Lower lobe of right lung (tissue), 2 donors: ENCODE results near the gene EPX. TPM values are rescaled to one million over a fixed set of nuclear protein-coding genes. Genes with fewer than 3 reads are reported as not detected.
A peak's percentile ranks its signal among the peaks of the same experiment; 100 is the strongest.

Experiments
- ATAC-seq, 2 donors: fragments of 200-7000 bp; cut with Tn5 transposase; one replicate each; pipeline ENCODE4 v1.9.1; 2020 to 2022; ENCODE audit warnings: mild to moderate bottlenecking in 2 of 2, moderate library complexity in 2 of 2
- DNase-seq: peaks from one replicate; pipeline ENCODE4 v3.0.0-alpha.2; 2020
- H3K27ac ChIP-seq: fragments of 200-600 bp; one replicate; pipeline ENCODE4 v1.8.0; 2022
- H3K27me3 ChIP-seq: fragments of 200-600 bp; one replicate; pipeline ENCODE4 v1.8.0; 2022; ENCODE audit warnings: low read depth
- H3K36me3 ChIP-seq: fragments of 200-600 bp; one replicate; pipeline ENCODE4 v1.8.0; 2022; ENCODE audit warnings: mild to moderate bottlenecking
- H3K4me1 ChIP-seq: fragments of 200-600 bp; one replicate; pipeline ENCODE4 v1.8.0; 2022
- H3K4me3 ChIP-seq: fragments of 200-600 bp; one replicate; pipeline ENCODE4 v1.8.0; 2022; ENCODE audit warnings: mild to moderate bottlenecking
- H3K9me3 ChIP-seq: fragments of 200-600 bp; one replicate; pipeline ENCODE4 v1.8.0; 2022
- CTCF ChIP-seq: fragments of 200-600 bp; IDR thresholded peaks from one replicate; pipeline ENCODE4 v1.8.0; 2022; ENCODE audit warnings: antibody characterized with exemption, mild to moderate bottlenecking
- intact Hi-C: fragments of 100-400 bp; cut with DNase I; formaldehyde crosslinking; loops from one replicate; pipeline ENCODE4 v1.11.0; 2022
- total RNA-seq: library from RNA; stranded (reverse); fragmentation: NEBNext Ultra II Directional; extraction: Animal tissue kit (Norgen Biotek cat#: 25700); gene quantifications from one replicate; pipeline ENCODE4 v1.2.1, GENCODE V29; 2021
- donor health status: DM: no; HTN: yes; CAD: no; lungs with severe emphysema.

EPX gene
- total RNA-seq, 1 donor from 2014 or later = not detected

GRCh38 chr17:58227733-58228132 lies 35.2 kb downstream of the EPX start:
- intact Hi-C loops = no loop called here
- H3K4me3 ChIP-seq = no peak overlapping the region
- H3K27me3 ChIP-seq = peaks cover 10% of the 10 kb centered on the region
- H3K4me1 ChIP-seq = no peaks in the 10 kb centered on the region
- no peak overlapping the region for H3K27ac ChIP-seq
- DNase-seq (no peak), ATAC-seq (no peak)
- no peaks in the 10 kb centered on the region for H3K9me3 ChIP-seq
- no peaks in the 10 kb centered on the region for H3K36me3 ChIP-seq
- TF ChIP-seq CTCF = no peak

GRCh38 chr17:58228679-58229078 lies 36.2 kb downstream of the EPX start:
- intact Hi-C loops = no loop called here
- Histone ChIP-seq H3K36me3 (no peaks in the 10 kb centered on the region), H3K4me3 (no peak overlapping the region), H3K9me3 (no peaks in the 10 kb centered on the region), H3K4me1 (no peaks in the 10 kb centered on the region), H3K27ac (no peak overlapping the region), H3K27me3 (peaks cover 10% of the 10 kb centered on the region)
- ATAC-seq (no peak), DNase-seq (no peak)
- no peak for TF ChIP-seq CTCF

GRCh38 chr17:58229384-58229783 lies 36.9 kb downstream of the EPX start:
- intact Hi-C loops = no loop called here
- no peak for TF ChIP-seq CTCF
- no peaks in the 10 kb centered on the region for H3K9me3 ChIP-seq

GRCh38 chr17:58229881-58230280 lies 37.4 kb downstream of the EPX start:
- H3K36me3 ChIP-seq = no peaks in the 10 kb centered on the region
- DNase-seq = no peak

More at GRCh38 chr17:58229384-58229783, 36.9 kb downstream of the EPX start:
- H3K27me3 ChIP-seq = peaks cover 10% of the 10 kb centered on the region
- no peaks in the 10 kb centered on the region for H3K36me3 ChIP-seq
- no peak overlapping the region for H3K4me3 ChIP-seq
- no peak overlapping the region for H3K27ac ChIP-seq
- ATAC-seq (no peak), DNase-seq (no peak)
- no peaks in the 10 kb centered on the region for H3K4me1 ChIP-seq

GRCh38 chr17:58231641-58232040 lies 39.1 kb downstream of the EPX start:
- H3K4me1 ChIP-seq = no peaks in the 10 kb centered on the region
- TF ChIP-seq CTCF = no peak
- intact Hi-C loops = no loop called here
- no peak for DNase-seq
- no peak overlapping the region for H3K27ac ChIP-seq
- H3K9me3 ChIP-seq = no peaks in the 10 kb centered on the region
- H3K36me3 ChIP-seq = no peaks in the 10 kb centered on the region
- no peak for ATAC-seq
- peaks cover 20% of the 10 kb centered on the region for H3K27me3 ChIP-seq
- no peak overlapping the region for H3K4me3 ChIP-seq

More at GRCh38 chr17:58229881-58230280, 37.4 kb downstream of the EPX start:
- Histone ChIP-seq H3K4me3 (no peak overlapping the region), H3K27me3 (peaks cover 15% of the 10 kb centered on the region), H3K9me3 (no peaks in the 10 kb centered on the region), H3K27ac (no peak overlapping the region), H3K4me1 (no peaks in the 10 kb centered on the region)
- TF ChIP-seq CTCF = no peak
- ATAC-seq = no peak
- intact Hi-C loops = no loop called here

GRCh38 chr17:58232707-58233156 lies 40.2 kb downstream of the EPX start:
- DNase-seq = peak; percentile 67
- no peaks in the 10 kb centered on the region for H3K4me1 ChIP-seq
- no peak for TF ChIP-seq CTCF
- H3K36me3 ChIP-seq = no peaks in the 10 kb centered on the region
- ATAC-seq = peak; percentile 89 to 92
- H3K27me3 ChIP-seq = peaks cover 20% of the 10 kb centered on the region
- intact Hi-C loops = no loop called here
- H3K27ac ChIP-seq = no peak overlapping the region
- H3K4me3 ChIP-seq = no peak overlapping the region
- H3K9me3 ChIP-seq = no peaks in the 10 kb centered on the region
